Activated CD8-positive, alpha-beta T cell treated with anti-CD3 and anti-CD28 coated beads for 36 hours (primary cell): ENCODE results near the gene B4GALT2. TPM values are rescaled to one million over a fixed set of nuclear protein-coding genes. Genes with fewer than 3 reads are reported as not detected.

Experiments
- ATAC-seq: fragments of 200-7000 bp; cut with Tn5 transposase; one replicate; pipeline ENCODE4 v1.10.0; 2021; ENCODE audit warnings: mild to moderate bottlenecking, moderate library complexity
- CTCF ChIA-PET: fragments of 350-600 bp; sonication (Branson Sonifier 250); formaldehyde crosslinking; loops from one replicate; lab custom pipeline; 2021; ENCODE audit warnings: antibody characterized with exemption; lab: Charles Lee
- POLR2A ChIA-PET: fragments of 350-600 bp; sonication (Branson Sonifier 250); formaldehyde crosslinking; loops from one replicate; lab custom pipeline; 2021; ENCODE audit warnings: antibody characterized with exemption; lab: Charles Lee
- DNase-seq: peaks from one replicate; pipeline ENCODE4 v3.0.0-alpha.2; 2020
- H3K27ac Mint-ChIP-seq: one replicate; pipeline ENCODE4 v1.8.0; 2021; ENCODE audit warnings: mild to moderate bottlenecking, mixed read lengths
- H3K27me3 Mint-ChIP-seq: one replicate; pipeline ENCODE4 v1.8.0; 2021; ENCODE audit warnings: mixed read lengths
- H3K36me3 Mint-ChIP-seq: one replicate; pipeline ENCODE4 v1.8.0; 2021; ENCODE audit warnings: low read depth, mixed read lengths
- H3K4me1 Mint-ChIP-seq: one replicate; pipeline ENCODE4 v1.8.0; 2021; ENCODE audit warnings: low read depth, mixed read lengths
- H3K4me3 Mint-ChIP-seq: one replicate; pipeline ENCODE4 v1.8.0; 2021; ENCODE audit warnings: mild to moderate bottlenecking, moderate library complexity, mixed read lengths
- H3K9me3 Mint-ChIP-seq: one replicate; pipeline ENCODE4 v1.8.0; 2021; ENCODE audit warnings: mixed read lengths
- intact Hi-C: fragments of 100-400 bp; cut with micrococcal nuclease; formaldehyde crosslinking; loops from one replicate; pipeline ENCODE4 v1.10.0; 2022
- total RNA-seq, 2 experiments: library from RNA; stranded (reverse); gene quantifications; one replicate each; pipeline ENCODE4 v1.2.3, GENCODE V29; 2021
- TF ChIP-seq, protein P1 (sequence below): fragments of 200-600 bp; IDR thresholded peaks from one replicate; pipeline ENCODE4 v1.8.0; 2022; ENCODE audit warnings: antibody characterized with exemption, mild to moderate bottlenecking

The B4GALT2 gene
- total RNA-seq, 2 experiments from 2014 or later: 35.4 to 35.5 TPM

DNA sequence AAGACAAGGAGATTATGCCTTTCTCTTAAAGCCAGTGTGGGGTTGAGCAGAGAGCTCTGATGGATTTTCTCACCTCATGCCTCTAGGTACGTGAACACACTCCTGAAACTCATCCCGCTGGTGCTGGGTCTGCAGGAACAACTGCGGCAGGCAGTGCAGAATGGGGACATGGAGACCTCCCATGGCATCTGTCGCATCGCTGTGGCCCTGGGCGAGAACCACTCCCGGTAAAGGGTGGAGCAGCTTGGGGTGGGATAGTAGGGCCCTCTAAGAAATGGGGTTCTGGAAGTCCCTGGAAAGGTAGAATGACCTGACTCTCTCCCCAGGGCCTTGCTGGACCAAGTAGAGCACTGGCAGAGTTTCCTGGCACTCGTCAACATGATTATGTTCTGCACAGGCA, 22.8 kb upstream of the B4GALT2 start:
- H3K4me3 Mint-ChIP-seq: no peak overlapping the region
- peaks cover 2% of the 10 kb centered on the region for H3K36me3 Mint-ChIP-seq
- no peak for ATAC-seq
- intact Hi-C loops: no loop called here
- peaks cover under 1% of the 10 kb centered on the region for H3K4me1 Mint-ChIP-seq
- no peak overlapping the region for H3K27ac Mint-ChIP-seq
- H3K9me3 Mint-ChIP-seq: no peaks in the 10 kb centered on the region
- no peaks in the 10 kb centered on the region for H3K27me3 Mint-ChIP-seq
- ChIA-PET POLR2A (no interaction called here), CTCF (interaction anchor here (0.9 kb wide), 1 partner anchor 21 kb away, joined by 4 read pairs; no protein-coding TSS in a partner anchor)
- no peak for DNase-seq
- TF ChIP-seq, protein P1, sequence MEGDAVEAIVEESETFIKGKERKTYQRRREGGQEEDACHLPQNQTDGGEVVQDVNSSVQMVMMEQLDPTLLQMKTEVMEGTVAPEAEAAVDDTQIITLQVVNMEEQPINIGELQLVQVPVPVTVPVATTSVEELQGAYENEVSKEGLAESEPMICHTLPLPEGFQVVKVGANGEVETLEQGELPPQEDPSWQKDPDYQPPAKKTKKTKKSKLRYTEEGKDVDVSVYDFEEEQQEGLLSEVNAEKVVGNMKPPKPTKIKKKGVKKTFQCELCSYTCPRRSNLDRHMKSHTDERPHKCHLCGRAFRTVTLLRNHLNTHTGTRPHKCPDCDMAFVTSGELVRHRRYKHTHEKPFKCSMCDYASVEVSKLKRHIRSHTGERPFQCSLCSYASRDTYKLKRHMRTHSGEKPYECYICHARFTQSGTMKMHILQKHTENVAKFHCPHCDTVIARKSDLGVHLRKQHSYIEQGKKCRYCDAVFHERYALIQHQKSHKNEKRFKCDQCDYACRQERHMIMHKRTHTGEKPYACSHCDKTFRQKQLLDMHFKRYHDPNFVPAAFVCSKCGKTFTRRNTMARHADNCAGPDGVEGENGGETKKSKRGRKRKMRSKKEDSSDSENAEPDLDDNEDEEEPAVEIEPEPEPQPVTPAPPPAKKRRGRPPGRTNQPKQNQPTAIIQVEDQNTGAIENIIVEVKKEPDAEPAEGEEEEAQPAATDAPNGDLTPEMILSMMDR: no peak

DNA sequence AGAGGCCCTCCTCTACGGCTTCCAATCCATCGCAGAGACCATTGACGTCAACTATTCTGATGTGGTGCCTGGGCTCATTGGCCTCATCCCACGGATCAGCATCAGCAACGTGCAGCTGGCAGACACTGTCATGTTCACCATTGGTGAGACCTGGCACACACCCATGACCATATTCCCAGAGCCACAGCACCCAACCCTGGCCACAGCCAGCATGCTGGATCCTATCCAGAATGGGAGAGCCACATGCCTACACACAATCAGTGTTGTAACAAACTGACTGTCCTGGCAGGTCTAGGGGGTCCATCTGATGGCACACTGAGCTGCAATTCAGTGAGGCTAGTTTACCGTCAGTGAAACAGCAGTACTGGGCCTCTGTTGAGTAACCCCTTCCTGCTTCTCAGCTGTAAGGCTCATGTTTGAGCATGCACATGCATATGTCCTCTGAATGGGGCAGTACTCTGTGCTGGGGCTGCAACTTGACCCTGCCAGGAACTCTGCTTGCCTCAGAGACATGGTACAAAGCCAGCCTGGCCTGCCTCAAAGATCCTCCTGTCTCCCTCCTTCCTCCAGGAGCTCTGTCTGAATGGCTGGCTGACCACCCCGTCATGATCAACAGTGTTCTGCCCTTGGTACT, 21.5 kb upstream of the B4GALT2 start:
- CTCF ChIA-PET: interaction anchor here (1.4 kb wide), 1 partner anchor 11 kb away, joined by 4 read pairs; the partner anchor contains the start of gene IPO13

DNA sequence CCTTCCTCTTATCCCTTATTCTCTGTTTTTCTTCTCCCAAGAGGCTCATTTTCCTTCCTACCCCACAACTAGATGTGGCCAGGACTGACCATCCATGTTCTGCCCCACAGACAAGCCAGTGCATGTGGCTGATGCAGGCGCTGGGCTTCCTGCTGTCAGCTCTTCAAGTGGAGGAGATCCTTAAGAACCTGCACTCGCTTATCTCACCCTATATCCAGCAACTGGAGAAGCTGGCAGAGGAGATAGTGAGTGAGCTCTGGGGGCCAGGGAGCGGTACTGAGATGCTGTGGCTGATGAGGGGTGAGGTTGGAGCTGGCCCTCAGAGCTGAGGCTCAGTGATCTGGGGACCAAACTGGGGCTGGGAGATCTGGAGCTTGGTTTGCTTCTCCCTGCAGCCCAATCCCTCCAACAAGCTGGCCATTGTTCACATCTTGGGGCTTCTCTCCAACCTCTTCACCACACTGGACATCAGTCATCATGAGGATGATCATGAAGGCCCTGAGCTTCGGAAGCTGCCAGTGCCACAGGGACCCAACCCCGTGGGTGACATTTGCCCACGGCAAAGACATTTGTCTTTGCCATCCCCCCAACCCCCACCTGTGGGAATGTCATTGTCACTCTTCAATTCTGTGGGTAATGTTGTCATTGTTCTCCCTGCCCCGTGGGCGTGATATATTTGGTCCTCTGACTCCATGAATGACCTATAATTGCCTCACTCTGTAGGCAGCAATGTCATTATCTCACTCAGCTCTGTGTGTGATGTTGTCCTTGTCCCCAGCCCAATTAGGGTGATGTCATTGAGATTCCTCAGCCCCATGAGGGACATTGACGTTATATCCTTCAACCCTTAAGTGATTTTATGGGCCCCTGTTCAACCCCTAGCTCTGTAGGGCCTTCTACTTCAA, 20.4 kb upstream of the B4GALT2 start:
- POLR2A ChIA-PET: interaction anchor here (2.1 kb wide), 1 partner anchor 17 kb away, joined by 4 read pairs; no protein-coding TSS in a partner anchor
- CTCF ChIA-PET: interaction anchor here (1.2 to 1.4 kb wide), 4 partner anchors 11 to 28 kb away, joined by 3 to 4 read pairs (median 4); partner anchors contain the start of gene IPO13

More for the DNA sequence above, 21.5 kb upstream of the B4GALT2 start:
- no peak for DNase-seq
- Mint-ChIP-seq H3K27ac (no peak overlapping the region), H3K36me3 (peaks cover 2% of the 10 kb centered on the region), H3K4me1 (no peaks in the 10 kb centered on the region), H3K4me3 (no peak overlapping the region), H3K9me3 (no peaks in the 10 kb centered on the region), H3K27me3 (no peaks in the 10 kb centered on the region)
- intact Hi-C loops: no loop called here
- ATAC-seq: no peak
- TF ChIP-seq, protein P1: no peak
- POLR2A ChIA-PET: interaction anchor here (0.6 to 2.1 kb wide), 2 partner anchors 18 to 376 kb away, joined by 3 to 4 read pairs; no protein-coding TSS in a partner anchor

DNA sequence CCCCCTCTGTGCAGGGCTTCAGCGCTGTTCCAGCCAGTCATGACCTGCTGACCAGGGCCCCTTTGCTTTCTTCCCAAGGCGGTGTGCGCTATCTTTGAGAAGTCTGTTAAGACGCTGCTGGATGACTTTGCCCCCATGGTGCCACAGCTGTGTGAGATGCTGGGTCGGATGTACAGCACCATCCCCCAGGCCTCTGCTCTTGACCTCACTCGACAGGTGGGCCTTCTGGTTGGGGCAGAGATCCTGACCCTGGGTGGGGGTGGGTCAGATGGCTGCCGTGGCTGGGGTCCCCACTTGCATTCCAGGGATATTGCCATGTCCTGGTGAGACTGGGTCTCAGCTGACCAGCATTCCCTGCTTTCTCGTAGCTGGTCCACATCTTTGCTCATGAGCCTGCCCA, 18.2 kb upstream of the B4GALT2 start:
- no peaks in the 10 kb centered on the region for H3K9me3 Mint-ChIP-seq
- peaks cover 2% of the 10 kb centered on the region for H3K36me3 Mint-ChIP-seq
- POLR2A ChIA-PET: no interaction called here
- H3K4me1 Mint-ChIP-seq: no peaks in the 10 kb centered on the region
- CTCF ChIA-PET: no interaction called here
- H3K27ac Mint-ChIP-seq: no peak overlapping the region
- H3K4me3 Mint-ChIP-seq: no peak overlapping the region
- TF ChIP-seq, protein P1: no peak
- intact Hi-C loops: no loop called here
- ATAC-seq (no peak), DNase-seq (no peak)
- H3K27me3 Mint-ChIP-seq: no peaks in the 10 kb centered on the region

More for the DNA sequence above, 20.4 kb upstream of the B4GALT2 start:
- intact Hi-C loops: no loop called here
- H3K9me3 Mint-ChIP-seq: no peaks in the 10 kb centered on the region
- TF ChIP-seq, protein P1: no peak
- H3K4me3 Mint-ChIP-seq: no peak overlapping the region
- peaks cover 2% of the 10 kb centered on the region for H3K36me3 Mint-ChIP-seq
- H3K4me1 Mint-ChIP-seq: no peaks in the 10 kb centered on the region
- no peaks in the 10 kb centered on the region for H3K27me3 Mint-ChIP-seq
- ATAC-seq (no peak), DNase-seq (no peak)
- H3K27ac Mint-ChIP-seq: no peak overlapping the region
